ENCODE results near the gene ARMS2.

ARMS2 gene

DNA sequence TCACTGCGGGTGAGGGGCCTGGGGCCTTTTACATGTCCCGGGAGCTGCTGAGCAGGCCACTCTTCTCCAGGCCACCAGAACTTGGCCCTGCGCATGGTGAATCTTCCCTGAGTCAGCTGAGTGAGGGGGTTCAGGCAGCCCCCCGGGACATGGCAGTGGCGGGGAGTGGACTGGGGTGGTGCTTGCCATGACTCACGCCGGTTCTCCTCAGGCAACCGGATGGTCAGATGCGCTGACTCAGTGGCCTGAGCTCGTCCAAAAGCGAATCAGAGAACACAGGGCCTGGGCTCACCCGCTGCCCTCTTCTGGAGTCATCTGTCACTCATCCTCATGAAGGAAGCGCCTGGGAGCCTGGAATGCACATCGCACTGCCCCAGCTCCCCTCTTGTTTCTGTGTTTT is 40.4 kb downstream of the ARMS2 start:
- peak; percentile 37 for DNase-seq (ENCODE audit: low spot score)

DNA sequence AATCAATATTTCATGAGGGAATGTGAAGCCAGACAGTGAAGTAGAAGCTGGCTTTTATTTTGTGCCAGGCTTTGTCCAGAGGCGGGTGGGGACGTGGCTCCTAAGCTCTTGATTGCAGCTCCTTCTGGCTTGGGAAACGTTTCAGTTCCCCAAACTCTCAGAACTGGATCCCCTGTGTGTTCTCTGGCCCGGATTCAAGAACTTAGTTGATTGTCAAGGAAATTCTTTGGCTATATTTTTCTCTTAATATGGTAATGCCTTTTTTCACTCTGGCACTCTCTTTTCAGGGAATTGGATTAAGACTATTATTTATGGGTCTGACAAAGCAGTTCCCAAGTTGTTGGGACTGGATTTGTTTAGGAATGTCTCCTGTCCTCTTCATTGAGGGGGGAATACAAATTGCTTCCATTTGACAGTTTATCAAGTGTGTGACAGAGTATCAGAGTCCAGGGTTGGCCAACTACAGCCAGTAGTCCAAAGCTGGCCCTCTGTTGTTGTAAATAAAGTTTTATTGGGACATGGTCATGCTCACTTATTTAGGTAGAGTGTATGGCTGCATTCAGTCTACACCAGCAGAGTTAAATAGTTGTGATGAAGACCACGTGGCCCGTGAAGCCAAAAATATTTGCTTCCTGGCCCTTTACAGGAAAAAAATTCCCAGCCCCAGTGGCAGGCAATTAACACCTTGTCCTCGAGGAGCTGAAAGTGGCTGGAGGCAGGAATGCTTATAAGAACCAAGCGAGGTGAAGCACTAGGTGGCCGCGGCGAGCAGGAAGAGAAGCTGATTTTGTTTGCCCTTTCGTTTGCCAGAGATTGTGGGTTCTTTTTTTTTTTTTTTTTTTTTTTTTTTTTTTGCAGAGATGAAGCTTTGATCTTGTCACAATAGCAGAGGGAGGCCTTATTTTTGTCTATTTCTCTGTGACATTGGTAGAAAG is 41.2 kb downstream of the ARMS2 start:
- DNase-seq (ENCODE audit: low spot score): no peak

DNA sequence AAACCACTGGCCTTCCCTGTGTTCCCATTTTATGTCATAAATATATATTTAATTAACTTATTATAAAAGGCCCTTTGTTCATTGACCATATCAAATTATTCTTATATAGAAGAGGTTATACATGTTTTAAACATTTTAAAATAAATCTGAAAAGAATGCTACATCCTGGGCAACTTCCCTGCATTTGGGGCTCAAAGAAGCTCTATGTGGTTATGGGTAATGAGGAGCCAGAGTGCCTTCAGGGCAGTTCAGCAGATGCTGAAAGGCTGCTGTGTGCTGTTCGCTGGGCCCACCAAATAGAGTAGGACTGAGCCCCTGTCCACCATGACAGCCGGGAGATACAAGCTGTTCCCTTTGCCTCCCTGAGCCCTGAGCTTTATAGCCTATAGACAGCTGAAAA is 42.8 kb downstream of the ARMS2 start:
- DNase-seq (ENCODE audit: low spot score): no peak

DNA sequence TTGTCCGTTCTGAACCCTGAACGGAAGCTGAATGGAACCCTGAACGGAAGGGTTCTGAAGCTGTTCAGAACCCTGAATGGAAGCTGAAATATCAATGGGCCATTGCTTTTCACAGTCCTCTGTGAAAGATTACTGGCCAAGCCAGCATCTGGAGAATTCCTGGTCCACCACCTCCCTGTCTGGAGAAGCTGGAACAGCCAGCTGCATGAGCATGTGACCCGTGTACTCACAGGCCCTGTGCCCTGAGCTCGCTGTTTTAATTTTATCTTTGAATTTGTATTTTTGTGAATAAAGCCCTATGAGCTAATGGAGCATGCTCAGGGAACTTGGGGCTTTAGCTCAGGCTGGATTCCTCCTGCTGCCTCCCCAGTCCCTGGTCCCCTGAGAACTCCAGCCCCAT is 44.1 kb downstream of the ARMS2 start:
- no peak for DNase-seq (ENCODE audit: low spot score)

DNA sequence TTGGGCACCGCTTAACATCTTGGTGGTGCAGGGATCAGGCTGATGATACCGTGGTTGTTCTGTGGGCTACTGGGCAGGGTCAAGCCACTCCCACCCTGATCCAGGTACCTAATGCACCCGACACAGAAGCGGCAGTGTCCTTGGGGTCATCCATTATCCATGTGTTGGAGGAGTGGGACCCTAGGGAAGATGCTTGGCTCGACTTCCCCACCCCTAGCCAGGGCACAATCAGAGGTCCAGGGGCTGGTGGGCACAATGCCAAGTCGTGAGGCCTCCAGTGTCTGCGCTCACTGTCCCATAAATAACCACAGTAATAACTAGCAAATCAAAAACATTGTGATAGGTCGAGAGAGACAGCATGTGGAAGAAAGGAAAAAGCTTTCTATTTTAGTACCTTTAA is 44.6 kb downstream of the ARMS2 start:
- DNase-seq (ENCODE audit: low spot score): no peak

DNA sequence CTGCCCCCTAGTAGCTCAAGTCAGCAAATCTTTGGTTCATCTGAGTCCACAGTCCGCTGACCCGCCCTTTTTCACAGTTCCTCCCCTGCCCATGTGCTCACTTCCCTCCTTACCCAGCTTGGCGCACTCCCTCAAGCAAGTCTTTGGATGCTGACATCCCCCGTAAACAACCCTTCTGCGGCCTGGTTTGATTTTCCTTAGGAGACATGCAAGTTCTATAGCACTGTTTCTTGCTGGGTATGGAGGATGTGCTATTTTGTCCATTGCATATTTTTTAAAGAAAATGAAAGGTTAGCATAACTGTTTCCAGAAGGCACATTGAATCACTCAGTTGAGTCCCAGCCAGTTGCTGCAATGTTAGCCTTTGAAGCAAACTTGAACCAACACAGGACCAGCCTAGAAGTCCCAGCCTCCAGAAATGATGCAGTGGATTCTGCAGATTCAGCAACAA is 45.1 kb downstream of the ARMS2 start:
- DNase-seq (ENCODE audit: low spot score): no peak

DNA sequence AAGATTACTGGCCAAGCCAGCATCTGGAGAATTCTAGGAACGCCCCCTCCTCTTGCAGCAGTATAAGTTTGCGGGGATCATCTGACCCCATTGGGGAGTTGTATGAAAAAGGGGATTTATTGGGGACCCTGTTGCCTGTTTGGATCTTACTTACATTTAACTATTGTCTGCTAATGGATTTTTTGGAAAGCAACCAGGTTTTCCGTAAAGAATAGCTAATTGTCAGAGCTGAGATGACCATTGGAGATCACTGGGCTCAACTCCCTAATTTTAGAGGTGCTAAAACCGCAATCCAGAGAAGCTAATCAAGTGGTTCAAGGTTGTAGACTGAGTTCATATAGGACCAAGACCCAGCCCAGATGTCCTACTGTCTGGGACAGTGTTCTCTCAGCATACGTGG is 45.7 kb downstream of the ARMS2 start:
- DNase-seq (ENCODE audit: low spot score): no peak

DNA sequence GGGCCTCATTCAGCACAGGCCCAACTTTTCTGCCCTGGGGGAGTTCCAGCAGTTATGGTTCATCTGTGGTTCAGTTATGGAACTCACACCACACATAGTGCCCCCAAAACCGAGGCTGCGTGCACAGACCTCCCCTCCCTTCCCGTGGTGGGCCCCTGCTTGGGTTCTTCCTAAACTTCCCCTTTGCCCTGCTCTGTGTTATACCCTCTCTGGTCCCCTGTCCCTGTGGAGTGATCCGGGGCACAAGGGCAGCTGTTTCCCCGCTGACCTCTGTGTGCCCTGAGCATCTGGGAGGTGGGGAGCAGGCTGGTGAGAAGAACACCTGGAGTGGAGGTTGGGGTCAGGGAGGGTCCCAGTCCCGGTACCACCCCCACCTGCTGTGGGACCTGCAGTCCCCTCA is 46.3 kb downstream of the ARMS2 start:
- DNase-seq (ENCODE audit: low spot score): no peak

DNA sequence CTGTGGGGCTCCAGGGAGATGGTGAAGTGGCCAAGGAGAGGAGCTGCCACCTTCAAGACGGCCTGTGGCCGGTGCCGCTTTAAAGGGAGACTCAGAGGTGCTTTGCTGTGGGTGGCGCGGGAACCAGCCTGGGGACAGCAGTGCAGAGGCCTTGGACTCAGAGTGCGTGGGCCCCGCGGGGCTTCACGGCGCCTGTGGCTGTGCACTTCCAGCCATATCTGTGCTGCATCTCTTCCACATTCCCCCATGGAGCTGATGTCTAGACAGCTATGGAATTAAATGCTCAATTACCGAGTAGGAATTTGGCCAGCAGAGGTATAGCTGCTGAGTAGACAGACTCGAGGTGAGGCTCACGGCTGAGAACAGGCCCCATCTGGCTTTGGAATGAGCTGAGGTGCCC is 48.6 kb downstream of the ARMS2 start:
- DNase-seq (ENCODE audit: low spot score): no peak

DNA sequence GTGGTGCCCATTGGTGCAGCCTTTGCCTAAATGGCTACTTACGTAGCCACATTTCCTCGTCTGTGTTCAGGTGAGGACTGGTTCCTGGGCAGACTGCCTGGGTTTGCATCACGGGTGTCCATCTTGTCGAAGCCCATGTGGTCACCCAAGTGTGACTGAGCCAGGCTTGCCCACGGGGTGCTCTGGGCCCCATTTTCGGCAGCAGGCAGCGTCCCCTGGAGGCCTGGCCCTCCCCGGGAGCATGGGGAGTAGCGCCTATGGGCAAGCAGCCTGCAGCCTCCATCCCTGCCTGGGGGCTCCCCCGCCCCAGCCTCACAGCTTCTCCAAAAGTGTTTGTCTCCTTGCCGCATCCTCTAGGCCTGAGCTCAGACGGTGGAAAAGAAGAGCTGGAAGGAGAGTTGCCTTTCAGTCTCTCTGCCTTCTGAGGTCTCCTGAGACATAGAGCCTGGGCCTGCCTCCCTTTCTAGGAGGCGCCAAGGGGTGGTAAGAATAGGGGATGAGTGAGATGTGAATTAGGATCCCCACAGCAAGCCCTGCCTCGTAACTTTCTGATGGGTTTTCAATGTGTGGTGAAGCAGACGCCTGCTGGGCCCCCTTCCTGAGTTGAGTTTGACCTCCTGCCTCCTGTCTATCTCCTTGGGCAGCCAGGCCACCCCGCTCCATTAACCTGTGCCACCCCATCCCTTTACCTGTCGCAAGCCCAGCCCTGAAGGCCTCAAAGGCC is 49.6 kb downstream of the ARMS2 start:
- no peak for DNase-seq (ENCODE audit: low spot score)

DNA sequence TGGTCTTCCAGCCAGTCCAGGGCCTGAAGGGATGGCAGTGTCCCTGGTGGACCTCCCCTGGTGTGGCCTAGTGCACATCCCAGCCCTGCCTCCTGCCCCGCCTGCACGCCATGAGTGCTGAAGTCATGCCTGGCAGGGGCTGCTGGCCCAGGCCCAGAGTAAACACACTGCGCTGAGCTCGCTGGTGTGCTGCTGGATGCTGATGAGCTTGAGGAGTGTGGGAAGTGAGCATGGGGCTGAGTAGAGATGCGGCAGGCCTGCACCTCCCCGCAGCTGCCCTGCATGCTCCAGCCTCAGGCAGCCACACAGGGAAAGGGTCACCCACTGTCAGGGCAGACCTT is 50.1 kb downstream of the ARMS2 start:
- no peak for DNase-seq (ENCODE audit: low spot score)

DNA sequence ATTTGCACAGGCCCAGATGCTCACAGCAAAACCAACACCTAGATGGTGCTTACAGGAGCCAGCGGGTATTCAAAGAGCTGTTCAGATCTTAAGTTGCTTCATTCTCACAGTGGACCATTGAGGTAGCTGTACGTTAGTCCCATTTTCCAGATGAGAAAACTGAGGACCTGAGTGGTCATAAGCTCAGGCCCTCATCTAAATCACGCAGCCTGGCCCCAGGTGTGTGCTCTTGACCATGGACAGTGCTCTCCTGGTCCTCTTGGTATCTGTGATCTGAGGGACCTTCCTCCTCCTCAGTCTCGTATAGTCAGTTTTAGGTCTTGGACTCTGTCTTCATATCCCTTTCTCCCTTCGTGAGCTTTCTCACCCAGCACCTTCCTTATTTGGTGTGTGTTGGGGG is 50.6 kb downstream of the ARMS2 start:
- DNase-seq (ENCODE audit: low spot score): no peak

DNA sequence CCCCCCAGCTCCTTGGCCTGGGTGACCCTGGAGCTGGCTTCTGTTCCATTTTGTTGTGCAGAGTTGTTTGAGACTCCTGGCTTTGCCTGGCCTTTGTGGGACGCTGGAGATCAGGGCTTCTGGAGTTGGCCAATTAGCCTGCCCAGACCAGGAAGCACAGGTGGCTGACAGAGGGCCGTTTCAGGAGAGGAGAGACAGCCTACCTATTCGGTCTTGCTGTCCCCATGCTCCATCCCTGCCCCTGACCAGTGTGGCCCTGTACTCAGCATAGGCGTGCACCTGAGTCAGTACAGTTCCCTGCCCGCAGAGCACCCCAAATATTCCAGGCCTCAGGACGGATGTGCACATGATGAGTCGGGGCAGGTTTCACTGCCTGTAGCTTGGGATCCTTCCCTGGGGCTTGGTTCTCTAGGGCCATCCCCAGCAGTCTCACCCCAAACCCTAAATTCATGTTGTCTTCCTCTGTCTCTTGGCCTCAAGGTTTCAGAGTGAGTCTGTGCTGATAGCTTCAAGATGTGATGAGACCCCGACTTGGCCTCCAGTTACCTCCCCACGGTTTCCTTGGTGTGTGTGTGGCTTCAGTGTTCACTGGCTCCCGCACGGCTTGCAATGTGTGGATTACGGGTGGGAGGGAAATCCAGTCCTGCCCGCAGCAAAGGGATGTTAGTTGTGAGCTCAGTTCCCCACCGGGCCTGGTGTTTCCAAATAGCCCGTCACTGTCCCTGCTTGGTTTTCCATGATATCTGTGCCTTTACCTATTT is 51.6 kb downstream of the ARMS2 start:
- DNase-seq (ENCODE audit: low spot score): no peak
